Measurements from ENCODE around the gene BRD7. TPM values are rescaled to one million over a fixed set of nuclear protein-coding genes. Genes with fewer than 3 reads are reported as not detected.
A peak's percentile ranks its signal among the peaks of the same experiment; 100 is the strongest.

The BRD7 gene
- total and polyA plus RNA-seq, 10 of the 15 experiments (the other 5 are each of a cell fraction or from before 2014, with no cell fraction given): 16.9 to 74.7 (median 52.0) TPM

GRCh38 chr16:50313596-50314478 is 55.0 kb downstream of the BRD7 start:
- in situ Hi-C loops (cut with MboI): no loop called here
- Histone ChIP-seq H3K27ac (ENCODE audit: control insufficient read depth, insufficient read depth) (no peak overlapping the region), H3K79me2 (ENCODE audit: control insufficient read depth, insufficient read depth, low read length) (no peaks in the 10 kb centered on the region), H2AFZ (ENCODE audit: control insufficient read depth, low read depth, low read length) (no peak overlapping the region), H3K4me3 (no peak overlapping the region), H3K9ac (ENCODE audit: control insufficient read depth, insufficient read depth, low read length) (no peak overlapping the region), H3K27me3 (replicated peaks in 1 of 2; ENCODE audit: control insufficient read depth in 2 of 2, insufficient read depth in 2 of 2, low read length in 1 of 2) (no peaks in the 10 kb centered on the region), H3K9me3 (replicated peaks; ENCODE audit: control insufficient read depth, insufficient read depth, low read length) (no peaks in the 10 kb centered on the region), H3K4me1 (ENCODE audit: control insufficient read depth, insufficient read depth, low read length) (no peaks in the 10 kb centered on the region), H3K36me3 (ENCODE audit: control insufficient read depth in 2 of 2, insufficient read depth in 2 of 2, low read length in 1 of 2) (peaks cover 34 to 35% of the 10 kb centered on the region in 2 experiments; a peak in 3 of 4 replicates), H4K20me1 (ENCODE audit: control insufficient read depth, insufficient read depth) (no peaks in the 10 kb centered on the region), H3K4me2 (ENCODE audit: control insufficient read depth, insufficient read depth) (no peak overlapping the region)
- RAD21 ChIA-PET (ENCODE audit: unreplicated experiment): interaction anchor here (0.6 to 0.8 kb wide), 2 partner anchors 39 to 492 kb away, joined by 3 read pairs; no protein-coding TSS in a partner anchor
- no peak for DNase-seq (ENCODE audit: low read depth, low spot score)
- ATAC-seq: no peak
- POLR2A ChIA-PET: interaction anchor here (0.7 kb wide), 1 partner anchor 371 kb away, joined by 3 read pairs; no protein-coding TSS in a partner anchor
- 92% methylated on average over 31 of the region's 31 CpGs for WGBS (ENCODE audit: insufficient coverage, insufficient replicate concordance, low lambda C conversion rate, missing lambda C conversion rate)
- peak; percentile 53 for TF ChIP-seq POLR2A (IDR thresholded peaks at IDR 0.05; ENCODE audit: low read depth, low read length)
- no peak for TF ChIP-seq JUND (IDR thresholded peaks at IDR 0.05; ENCODE audit: low read depth, low read length)
- FAIRE-seq: no peak
- no TSS peak for BruUV-seq (replicated peaks)
- intact Hi-C loops (cut with micrococcal nuclease; ENCODE audit: unreplicated experiment): no loop called here
- CTCF ChIA-PET: interaction anchor here (0.6 to 1.7 kb wide), 4 partner anchors 13 to 351 kb away, joined by 3 to 4 read pairs (median 3); no protein-coding TSS in a partner anchor
- SMC1A ChIA-PET (ENCODE audit: uncharacterized antibody, unreplicated experiment): interaction anchor here (1.0 kb wide), 1 partner anchor 45 kb away, joined by 3 read pairs; no protein-coding TSS in a partner anchor

GRCh38 chr16:50311891-50312501 is 56.8 kb downstream of the BRD7 start:
- no peak overlapping the region for H2AFZ ChIP-seq (ENCODE audit: control insufficient read depth, low read depth, low read length)
- no peak for DNase-seq (ENCODE audit: low read depth, low spot score)
- ATAC-seq: no peak
- CTCF ChIA-PET: no interaction called here
- POLR2A ChIA-PET: no interaction called here
- RAD21 ChIA-PET (ENCODE audit: unreplicated experiment): interaction anchor here (0.7 kb wide), 1 partner anchor 1699 kb away, joined by 3 read pairs; no protein-coding TSS in a partner anchor
- H3K79me2 ChIP-seq (ENCODE audit: control insufficient read depth, insufficient read depth, low read length): no peaks in the 10 kb centered on the region
- SMC1A ChIA-PET (ENCODE audit: uncharacterized antibody, unreplicated experiment): no interaction called here
- TF ChIP-seq POLR2A (IDR thresholded peaks at IDR 0.05; ENCODE audit: low read depth, low read length) (peak; percentile 55), BCL3 (IDR thresholded peaks at IDR 0.05; ENCODE audit: borderline replicate concordance, insufficient read depth, low read depth, low read length, poor library complexity, severe bottlenecking) (peak; percentile 25), PAX5 (IDR thresholded peaks at IDR 0.05; ENCODE audit: borderline replicate concordance, low read depth, low read length) (no peak)
- no TSS peak for BruUV-seq (replicated peaks)
- no peak overlapping the region for H3K27ac ChIP-seq (ENCODE audit: control insufficient read depth, insufficient read depth)
- WGBS (ENCODE audit: insufficient coverage, insufficient replicate concordance, low lambda C conversion rate, missing lambda C conversion rate): 96% methylated on average over 22 of the region's 22 CpGs
- H3K9me3 ChIP-seq (replicated peaks; ENCODE audit: control insufficient read depth, insufficient read depth, low read length): no peaks in the 10 kb centered on the region
- peaks cover 36% of the 10 kb centered on the region in 2 experiments; a peak in 3 of 4 replicates for H3K36me3 ChIP-seq (ENCODE audit: control insufficient read depth in 2 of 2, insufficient read depth in 2 of 2, low read length in 1 of 2)
- H3K9ac ChIP-seq (ENCODE audit: control insufficient read depth, insufficient read depth, low read length): no peak overlapping the region
- H3K27me3 ChIP-seq (replicated peaks in 1 of 2; ENCODE audit: control insufficient read depth in 2 of 2, insufficient read depth in 2 of 2, low read length in 1 of 2): no peaks in the 10 kb centered on the region
- in situ Hi-C loops (cut with MboI): no loop called here
- H3K4me2 ChIP-seq (ENCODE audit: control insufficient read depth, insufficient read depth): no peak overlapping the region
- intact Hi-C loops (cut with micrococcal nuclease; ENCODE audit: unreplicated experiment): no loop called here
- no peaks in the 10 kb centered on the region for H4K20me1 ChIP-seq (ENCODE audit: control insufficient read depth, insufficient read depth)
- H3K4me1 ChIP-seq (ENCODE audit: control insufficient read depth, insufficient read depth, low read length): no peaks in the 10 kb centered on the region
- FAIRE-seq: no peak
- H3K4me3 ChIP-seq: no peak overlapping the region

Data from GM12878 (cell line).